WERI-Rb-1 (cell line): Measurements from ENCODE around the gene ZDHHC24.

Source experiments
- DNase-seq: peaks from one replicate; pipeline ENCODE4 v3.0.0-alpha.2; 2020
- H3K27ac ChIP-seq: fragments of 250-450 bp; sonication (Bioruptor Pico); 2 replicates; pipeline ENCODE4 v1.5.1; 2020; ENCODE audit warnings: mild to moderate bottlenecking, moderate library complexity
- H3K27me3 ChIP-seq: fragments of 250-450 bp; sonication (Bioruptor Pico); 2 replicates; pipeline ENCODE4 v1.5.1; 2021; ENCODE audit warnings: mild to moderate bottlenecking, low read depth, moderate library complexity; ENCODE audit not compliant: insufficient read depth, severe bottlenecking
- H3K36me3 ChIP-seq: fragments of 250-450 bp; sonication (Bioruptor Pico); 2 replicates; pipeline ENCODE4 v1.5.1; 2020; ENCODE audit warnings: mild to moderate bottlenecking, moderate library complexity
- H3K4me3 ChIP-seq: 2 replicates; pipeline ENCODE4 v1.5.1; 2011; ENCODE audit warnings: low read depth, mild to moderate bottlenecking, control low read depth, low read length
- H3K9me3 ChIP-seq: fragments of 250-450 bp; sonication (Bioruptor Pico); 2 replicates; pipeline ENCODE4 v1.5.1; 2021; ENCODE audit warnings: mild to moderate bottlenecking, moderate library complexity; ENCODE audit not compliant: severe bottlenecking
- TF ChIP-seq, protein P1 (sequence below): IDR thresholded peaks from 2 replicates; pipeline ENCODE4 v1.5.1; 2011; ENCODE audit warnings: low read depth, mild to moderate bottlenecking, control low read depth, inconsistent platforms, low read length

The ZDHHC24 gene

GRCh38 chr11:66539870-66540213 lies 6.0 kb downstream of the ZDHHC24 start:
- TF ChIP-seq, protein P1, sequence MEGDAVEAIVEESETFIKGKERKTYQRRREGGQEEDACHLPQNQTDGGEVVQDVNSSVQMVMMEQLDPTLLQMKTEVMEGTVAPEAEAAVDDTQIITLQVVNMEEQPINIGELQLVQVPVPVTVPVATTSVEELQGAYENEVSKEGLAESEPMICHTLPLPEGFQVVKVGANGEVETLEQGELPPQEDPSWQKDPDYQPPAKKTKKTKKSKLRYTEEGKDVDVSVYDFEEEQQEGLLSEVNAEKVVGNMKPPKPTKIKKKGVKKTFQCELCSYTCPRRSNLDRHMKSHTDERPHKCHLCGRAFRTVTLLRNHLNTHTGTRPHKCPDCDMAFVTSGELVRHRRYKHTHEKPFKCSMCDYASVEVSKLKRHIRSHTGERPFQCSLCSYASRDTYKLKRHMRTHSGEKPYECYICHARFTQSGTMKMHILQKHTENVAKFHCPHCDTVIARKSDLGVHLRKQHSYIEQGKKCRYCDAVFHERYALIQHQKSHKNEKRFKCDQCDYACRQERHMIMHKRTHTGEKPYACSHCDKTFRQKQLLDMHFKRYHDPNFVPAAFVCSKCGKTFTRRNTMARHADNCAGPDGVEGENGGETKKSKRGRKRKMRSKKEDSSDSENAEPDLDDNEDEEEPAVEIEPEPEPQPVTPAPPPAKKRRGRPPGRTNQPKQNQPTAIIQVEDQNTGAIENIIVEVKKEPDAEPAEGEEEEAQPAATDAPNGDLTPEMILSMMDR, result no peak
- no peak overlapping the region for H3K27ac ChIP-seq
- no peaks in the 10 kb centered on the region for H3K27me3 ChIP-seq
- peaks cover 19% of the 10 kb centered on the region for H3K36me3 ChIP-seq
- H3K9me3 ChIP-seq, result no peaks in the 10 kb centered on the region
- no peak for DNase-seq
- no peak overlapping the region for H3K4me3 ChIP-seq

GRCh38 chr11:66539170-66539869 lies 6.5 kb downstream of the ZDHHC24 start:
- Histone ChIP-seq H3K4me3 (no peak overlapping the region), H3K36me3 (peaks cover 19% of the 10 kb centered on the region), H3K9me3 (no peaks in the 10 kb centered on the region), H3K27me3 (no peaks in the 10 kb centered on the region), H3K27ac (no peak overlapping the region)
- DNase-seq, result no peak
- TF ChIP-seq, protein P1, result no peak

- no peak for DNase-seq
- H3K36me3 ChIP-seq, result peaks cover 31% of the 10 kb centered on the region
- TF ChIP-seq, protein P1, result no peak
- H3K27ac ChIP-seq, result no peak overlapping the region
- H3K27me3 ChIP-seq, result no peaks in the 10 kb centered on the region
- H3K4me3 ChIP-seq, result no peak overlapping the region
- no peaks in the 10 kb centered on the region for H3K9me3 ChIP-seq
Measured at GRCh38 chr11:66532784-66533183, 13.1 kb downstream of the ZDHHC24 start.

DNA sequence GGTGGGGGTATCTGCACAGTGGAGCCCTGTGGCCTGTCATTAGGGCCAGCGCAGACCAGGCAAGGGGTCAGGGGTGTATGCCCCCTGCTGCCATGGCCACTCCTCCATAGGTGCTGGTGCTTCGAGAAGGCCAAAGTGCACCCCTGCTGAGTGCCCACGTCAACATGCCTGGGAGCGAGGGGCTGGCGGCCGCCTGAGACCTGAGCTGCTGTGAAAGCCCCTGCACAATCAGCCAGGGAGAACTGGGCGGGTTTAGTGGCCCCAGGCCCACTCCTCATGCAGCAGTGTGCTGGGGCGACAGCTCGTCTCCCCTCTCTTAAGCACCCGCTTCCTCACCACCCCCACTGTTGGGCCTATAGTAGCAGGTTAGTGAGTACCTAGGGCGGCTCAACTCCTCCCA lies 14.0 kb downstream of the ZDHHC24 start:
- TF ChIP-seq, protein P1, result no peak
- Histone ChIP-seq H3K9me3 (no peaks in the 10 kb centered on the region), H3K27ac (no peak overlapping the region), H3K27me3 (no peaks in the 10 kb centered on the region), H3K36me3 (peaks cover 28% of the 10 kb centered on the region), H3K4me3 (no peak overlapping the region)
- DNase-seq, result no peak

- no peak overlapping the region for H3K4me3 ChIP-seq
- H3K36me3 ChIP-seq, result peaks cover 23% of the 10 kb centered on the region
- H3K27me3 ChIP-seq, result no peaks in the 10 kb centered on the region
- H3K9me3 ChIP-seq, result no peaks in the 10 kb centered on the region
- DNase-seq, result no peak
- no peak overlapping the region for H3K27ac ChIP-seq
- TF ChIP-seq, protein P1, result no peak
Measured at GRCh38 chr11:66530927-66531709, 14.7 kb downstream of the ZDHHC24 start.
